NT2/D1 (cell line): ENCODE measurements around the gene PCDHGA9.
"Not testable (repeated sequence)": the region's sequence is repeated elsewhere in the genome, so short reads cannot be mapped to it uniquely, and the experiment has no call there.

ENCODE experiments used
- SUZ12 ChIP-seq: IDR thresholded peaks from 2 replicates; pipeline ENCODE4 v1.6.1; 2011; ENCODE audit not compliant: insufficient read length, insufficient read depth; ENCODE audit errors: extremely low read depth
- YY1 ChIP-seq: IDR thresholded peaks from 2 replicates; pipeline ENCODE4 v1.6.1; 2011; ENCODE audit not compliant: insufficient read length, insufficient read depth
- ZNF274 ChIP-seq: IDR thresholded peaks from 2 replicates; pipeline ENCODE4 v1.6.1; 2011; ENCODE audit warnings: mild to moderate bottlenecking, low read depth, low read length

- not testable (repeated sequence) for TF ChIP-seq ZNF274, YY1, SUZ12
These were observed 15.1 kb downstream of the PCDHGA9 start, which contains the start of gene PCDHGB7 for GRCh38 chr5:141417494-141418172.
